Breast epithelium (tissue), 4 donors: ENCODE results near the gene SLC66A2. TPM values are rescaled to one million over a fixed set of nuclear protein-coding genes. Genes with fewer than 3 reads are reported as not detected.

Experiments
- DNase-seq, 2 donors: peaks; one replicate each; pipeline ENCODE4 v3.0.0-alpha.2; 2019; ENCODE audit warnings: low spot score in 2 of 2
- H3K27ac ChIP-seq, 2 donors: fragments of 200-600 bp; sonication (generic) in 1 of 2; one replicate each; pipeline ENCODE4 v1.5.1; 2016 to 2019; ENCODE audit warnings: mild to moderate bottlenecking in 1 of 2
- H3K27me3 ChIP-seq, 2 donors: fragments of 200-600 bp; sonication (generic) in 1 of 2; one replicate each; pipeline versions ENCODE4 v1.5.1 to v1.6.0; 2017 to 2019; ENCODE audit warnings: control low read depth in 1 of 2, mild to moderate bottlenecking in 1 of 2
- H3K36me3 ChIP-seq: fragments of 200-600 bp; one replicate; pipeline ENCODE4 v1.5.1; 2019
- H3K4me1 ChIP-seq, 2 donors: fragments of 200-600 bp; sonication (generic); one replicate each; pipeline ENCODE4 v1.5.1; 2016 to 2019; ENCODE audit warnings: control low read depth in 1 of 2
- H3K4me3 ChIP-seq, 3 donors: fragments of 200-600 bp; sonication (generic); 1 replicate in 2 of 3; 2 replicates in 1 of 3; pipeline ENCODE4 v1.5.1; 2016 to 2019; ENCODE audit warnings: mild to moderate bottlenecking in 3 of 3, moderate library complexity in 2 of 3
- H3K9me3 ChIP-seq, 2 donors: fragments of 200-600 bp; sonication (generic) in 1 of 2; one replicate each; pipeline ENCODE4 v1.5.1; 2016 to 2019; ENCODE audit warnings: control low read depth in 1 of 2
- CTCF ChIP-seq, 3 donors: fragments of 450-650 bp; IDR thresholded peaks; one replicate each; pipeline ENCODE4 v1.5.1; 2016 to 2017; ENCODE audit warnings: antibody characterized with exemption in 3 of 3, mild to moderate bottlenecking in 3 of 3, moderate library complexity in 3 of 3
- POLR2A ChIP-seq: fragments of 450-650 bp; IDR thresholded peaks from one replicate; pipeline ENCODE4 v1.6.1; 2016; ENCODE audit warnings: antibody characterized with exemption, mild to moderate bottlenecking, moderate library complexity
- POLR2AphosphoS5 ChIP-seq, 3 donors: sonication (generic); formaldehyde crosslinking; IDR thresholded peaks; one replicate each; pipeline ENCODE4 v1.6.1; 2017; ENCODE audit warnings: antibody characterized with exemption in 3 of 3
- intact Hi-C: fragments of 100-400 bp; cut with DNase I; formaldehyde crosslinking; loops from one replicate; pipeline ENCODE4 v1.15.1; 2023; ENCODE audit warnings: low total_unique reads
- total RNA-seq, 3 donors: library from RNA; depleted of rRNA; stranded (reverse); fragments of >200 nt; gene quantifications; one replicate each; pipeline ENCODE4 v1.1.0, GENCODE V29; 2016

The SLC66A2 gene
- total RNA-seq, 3 donors from 2014 or later: 45.2 to 141 (median 65.9) TPM

- no peaks in the 10 kb centered on the region for H3K27me3 ChIP-seq
- no peaks in the 10 kb centered on the region for H3K36me3 ChIP-seq
- DNase-seq: peak in 1 of 2 donors; percentile 50
- peak overlapping the region in 1 of 2 donors; percentile 20 for H3K27ac ChIP-seq
- no peaks in the 10 kb centered on the region for H3K4me1 ChIP-seq
- TF ChIP-seq POLR2AphosphoS5 (IDR thresholded peaks at IDR 0.05): no peak
- no peak for TF ChIP-seq POLR2A
- no peak for TF ChIP-seq CTCF (IDR thresholded peaks at IDR 0.05)
- H3K9me3 ChIP-seq: peaks cover 13 to 32% of the 10 kb centered on the region in 2 donors
- no peak overlapping the region for H3K4me3 ChIP-seq
- intact Hi-C loops: no loop called here
These were observed 16.9 kb downstream of the SLC66A2 start for GRCh38 chr18:79934311-79935097.

GRCh38 chr18:79933765-79934164 is 17.7 kb downstream of the SLC66A2 start:
- DNase-seq: peak in 1 of 2 donors; percentile 50
- H3K36me3 ChIP-seq: no peaks in the 10 kb centered on the region
- intact Hi-C loops: no loop called here

GRCh38 chr18:79932907-79933306 is 18.5 kb downstream of the SLC66A2 start:
- Histone ChIP-seq H3K4me1 (no peaks in the 10 kb centered on the region), H3K4me3 (no peak overlapping the region), H3K27ac (no peak overlapping the region), H3K36me3 (no peaks in the 10 kb centered on the region), H3K9me3 (peaks cover 24 to 41% of the 10 kb centered on the region in 2 donors), H3K27me3 (no peaks in the 10 kb centered on the region)
- no peak for DNase-seq
- intact Hi-C loops: no loop called here
- no peak for TF ChIP-seq POLR2AphosphoS5 (IDR thresholded peaks at IDR 0.05)
- TF ChIP-seq CTCF (IDR thresholded peaks at IDR 0.05): no peak
- no peak for TF ChIP-seq POLR2A

More at GRCh38 chr18:79933765-79934164, 17.7 kb downstream of the SLC66A2 start:
- Histone ChIP-seq H3K4me3 (no peak overlapping the region), H3K9me3 (peaks cover 20 to 39% of the 10 kb centered on the region in 2 donors), H3K27me3 (no peaks in the 10 kb centered on the region), H3K27ac (no peak overlapping the region), H3K4me1 (no peaks in the 10 kb centered on the region)
- no peak for TF ChIP-seq POLR2A
- TF ChIP-seq POLR2AphosphoS5 (IDR thresholded peaks at IDR 0.05): no peak
- no peak for TF ChIP-seq CTCF (IDR thresholded peaks at IDR 0.05)

- no peaks in the 10 kb centered on the region for H3K36me3 ChIP-seq
- H3K27ac ChIP-seq: no peak overlapping the region
- peaks cover 24 to 41% of the 10 kb centered on the region in 2 donors for H3K9me3 ChIP-seq
- no peaks in the 10 kb centered on the region for H3K27me3 ChIP-seq
- TF ChIP-seq POLR2A: no peak
- no peak for TF ChIP-seq CTCF (IDR thresholded peaks at IDR 0.05)
- TF ChIP-seq POLR2AphosphoS5 (IDR thresholded peaks at IDR 0.05): no peak
- DNase-seq: peak in 1 of 2 donors; percentile 10
- H3K4me3 ChIP-seq: no peak overlapping the region
- intact Hi-C loops: no loop called here
- no peaks in the 10 kb centered on the region for H3K4me1 ChIP-seq
These were observed 20.0 kb downstream of the SLC66A2 start for GRCh38 chr18:79931475-79931874.

- intact Hi-C loops: no loop called here
- peaks cover 19 to 41% of the 10 kb centered on the region in 2 donors for H3K9me3 ChIP-seq
These were observed 21.3 kb downstream of the SLC66A2 start for GRCh38 chr18:79930020-79930642.

More at GRCh38 chr18:79930020-79930642, 21.3 kb downstream of the SLC66A2 start:
- no peak for DNase-seq
- no peaks in the 10 kb centered on the region for H3K36me3 ChIP-seq
- no peak overlapping the region for H3K4me3 ChIP-seq
- TF ChIP-seq POLR2A (no peak), POLR2AphosphoS5 (IDR thresholded peaks at IDR 0.05) (no peak), CTCF (IDR thresholded peaks at IDR 0.05) (no peak)
- H3K27me3 ChIP-seq: no peaks in the 10 kb centered on the region
- H3K4me1 ChIP-seq: no peaks in the 10 kb centered on the region
- no peak overlapping the region for H3K27ac ChIP-seq
